HepG2 (cell line): ENCODE measurements around the gene ZNF514. TPM values are rescaled to one million over a fixed set of nuclear protein-coding genes. Genes with fewer than 3 reads are reported as not detected.

Experiments used
- ATM ChIP-seq: fragments of 450-650 bp; IDR thresholded peaks from 2 replicates; pipeline ENCODE4 v1.7.1; 2017; ENCODE audit warnings: mild to moderate bottlenecking, borderline replicate concordance
- EHMT2 ChIP-seq: fragments of 200-600 bp; sonication (generic); IDR thresholded peaks from 2 replicates; pipeline ENCODE4 v1.7.0; 2017; ENCODE audit warnings: antibody characterized with exemption, low read depth, low read length, borderline replicate concordance
- ETV5 ChIP-seq: IDR thresholded peaks from 2 replicates; pipeline ENCODE4 v1.6.1; 2018; ENCODE audit warnings: missing biosample characterization, missing genetic modification reagents, inconsistent platforms, borderline replicate concordance
- GATAD1 ChIP-seq: IDR thresholded peaks from 2 replicates; pipeline ENCODE4 v1.6.1; 2016; ENCODE audit warnings: missing genetic modification reagents, missing compliant biosample characterization
- GFI1 ChIP-seq: sonication (generic); formaldehyde crosslinking; IDR thresholded peaks from 2 replicates; pipeline ENCODE4 v1.5.0; 2020; ENCODE audit warnings: missing genetic modification reagents, mild to moderate bottlenecking, borderline replicate concordance
- GZF1 ChIP-seq: sonication (generic); formaldehyde crosslinking; IDR thresholded peaks from 2 replicates; pipeline ENCODE4 v1.5.1; 2020; ENCODE audit warnings: mild to moderate bottlenecking, missing genetic modification reagents
- MXD1 ChIP-seq: sonication (generic); formaldehyde crosslinking; IDR thresholded peaks from 2 replicates; pipeline ENCODE4 v1.4.0; 2020; ENCODE audit warnings: mild to moderate bottlenecking, missing genetic modification reagents
- PHB2 ChIP-seq: fragments of 450-650 bp; IDR thresholded peaks from 2 replicates; pipeline ENCODE4 v1.6.1; 2018; ENCODE audit not compliant: partially characterized antibody
- RERE ChIP-seq: IDR thresholded peaks from 2 replicates; pipeline ENCODE4 v1.6.1; 2016; ENCODE audit warnings: low read depth, missing genetic modification reagents, missing compliant biosample characterization
- ZNF335 ChIP-seq: sonication (generic); formaldehyde crosslinking; IDR thresholded peaks from 2 replicates; pipeline ENCODE4 v1.4.0; 2020; ENCODE audit warnings: missing genetic modification reagents
- ZNF629 ChIP-seq: sonication (generic); formaldehyde crosslinking; conservative IDR thresholded peaks from 2 replicates; pipeline ENCODE4 v1.5.0; 2020; ENCODE audit warnings: missing genetic modification reagents
- ZNF660 ChIP-seq: sonication (generic); formaldehyde crosslinking; IDR thresholded peaks from 2 replicates; pipeline ENCODE4 v1.5.1; 2020; ENCODE audit warnings: mild to moderate bottlenecking, low read depth, missing genetic modification reagents, borderline replicate concordance
- ZNF761 ChIP-seq: sonication (generic); formaldehyde crosslinking; conservative IDR thresholded peaks from 2 replicates; pipeline ENCODE4 v1.4.0; 2020; ENCODE audit warnings: mild to moderate bottlenecking, missing genetic modification reagents
- ZSCAN9 ChIP-seq: IDR thresholded peaks from 2 replicates; pipeline ENCODE4 v1.6.1; 2016; ENCODE audit warnings: borderline replicate concordance
- polyA plus RNA-seq, 8 experiments: library from polyadenylated mRNA; depleted of rRNA in 3 of 8; stranded (reverse) in 7 of 8; unstranded in 1 of 8; fragments of >200 nt; fragmentation: Illumina TruSeq in 4 of 8; extraction: Trizol in 4 of 8; gene quantifications; 2 replicates each; pipeline versions ENCODE4 v1.2.1 to v1.2.3, GENCODE V29; 2011 to 2016; ENCODE audit warnings: low read depth in 4 of 8, missing spikeins in 1 of 8, mixed read lengths in 1 of 8; ENCODE audit not compliant: insufficient read depth in 1 of 8
- total RNA-seq, 5 experiments: library from RNA; depleted of rRNA; stranded (reverse); fragments of >200 nt; fragmentation: Illumina TruSeq; extraction: Trizol; gene quantifications; 2 replicates each; pipeline ENCODE4 v1.2.3, GENCODE V29; 2016; ENCODE audit warnings: low read depth in 1 of 5
- TF ChIP-seq, protein P1 (sequence below): sonication (generic); formaldehyde crosslinking; IDR thresholded peaks from 2 replicates; pipeline ENCODE4 v1.4.0; 2020; ENCODE audit warnings: mild to moderate bottlenecking, missing genetic modification reagents

The ZNF514 gene
- total and polyA plus RNA-seq, 2 of the 13 experiments (the other 11 are each of a cell fraction or from before 2014, with no cell fraction given) = 15.2 to 18.7 TPM

- TF ChIP-seq RERE (CRISPR knock-in tag) (no peak), ETV5 (CRISPR knock-in tag) (no peak), PHB2 (no peak), MXD1 (CRISPR knock-in tag) (peak; percentile 64), GFI1 (CRISPR knock-in tag) (no peak; the same call in 1 of the 2 replicates), ZNF335 (no peak), ZSCAN9 (no peak), ZNF660 (CRISPR knock-in tag) (no peak), EHMT2 (no peak), ZNF761 (CRISPR knock-in tag) (peak; percentile 27; the same call in 1 of the 2 replicates), ZNF629 (CRISPR knock-in tag) (no peak), GATAD1 (CRISPR knock-in tag) (no peak), ATM (no peak), GZF1 (no peak)
- TF ChIP-seq, protein P1, sequence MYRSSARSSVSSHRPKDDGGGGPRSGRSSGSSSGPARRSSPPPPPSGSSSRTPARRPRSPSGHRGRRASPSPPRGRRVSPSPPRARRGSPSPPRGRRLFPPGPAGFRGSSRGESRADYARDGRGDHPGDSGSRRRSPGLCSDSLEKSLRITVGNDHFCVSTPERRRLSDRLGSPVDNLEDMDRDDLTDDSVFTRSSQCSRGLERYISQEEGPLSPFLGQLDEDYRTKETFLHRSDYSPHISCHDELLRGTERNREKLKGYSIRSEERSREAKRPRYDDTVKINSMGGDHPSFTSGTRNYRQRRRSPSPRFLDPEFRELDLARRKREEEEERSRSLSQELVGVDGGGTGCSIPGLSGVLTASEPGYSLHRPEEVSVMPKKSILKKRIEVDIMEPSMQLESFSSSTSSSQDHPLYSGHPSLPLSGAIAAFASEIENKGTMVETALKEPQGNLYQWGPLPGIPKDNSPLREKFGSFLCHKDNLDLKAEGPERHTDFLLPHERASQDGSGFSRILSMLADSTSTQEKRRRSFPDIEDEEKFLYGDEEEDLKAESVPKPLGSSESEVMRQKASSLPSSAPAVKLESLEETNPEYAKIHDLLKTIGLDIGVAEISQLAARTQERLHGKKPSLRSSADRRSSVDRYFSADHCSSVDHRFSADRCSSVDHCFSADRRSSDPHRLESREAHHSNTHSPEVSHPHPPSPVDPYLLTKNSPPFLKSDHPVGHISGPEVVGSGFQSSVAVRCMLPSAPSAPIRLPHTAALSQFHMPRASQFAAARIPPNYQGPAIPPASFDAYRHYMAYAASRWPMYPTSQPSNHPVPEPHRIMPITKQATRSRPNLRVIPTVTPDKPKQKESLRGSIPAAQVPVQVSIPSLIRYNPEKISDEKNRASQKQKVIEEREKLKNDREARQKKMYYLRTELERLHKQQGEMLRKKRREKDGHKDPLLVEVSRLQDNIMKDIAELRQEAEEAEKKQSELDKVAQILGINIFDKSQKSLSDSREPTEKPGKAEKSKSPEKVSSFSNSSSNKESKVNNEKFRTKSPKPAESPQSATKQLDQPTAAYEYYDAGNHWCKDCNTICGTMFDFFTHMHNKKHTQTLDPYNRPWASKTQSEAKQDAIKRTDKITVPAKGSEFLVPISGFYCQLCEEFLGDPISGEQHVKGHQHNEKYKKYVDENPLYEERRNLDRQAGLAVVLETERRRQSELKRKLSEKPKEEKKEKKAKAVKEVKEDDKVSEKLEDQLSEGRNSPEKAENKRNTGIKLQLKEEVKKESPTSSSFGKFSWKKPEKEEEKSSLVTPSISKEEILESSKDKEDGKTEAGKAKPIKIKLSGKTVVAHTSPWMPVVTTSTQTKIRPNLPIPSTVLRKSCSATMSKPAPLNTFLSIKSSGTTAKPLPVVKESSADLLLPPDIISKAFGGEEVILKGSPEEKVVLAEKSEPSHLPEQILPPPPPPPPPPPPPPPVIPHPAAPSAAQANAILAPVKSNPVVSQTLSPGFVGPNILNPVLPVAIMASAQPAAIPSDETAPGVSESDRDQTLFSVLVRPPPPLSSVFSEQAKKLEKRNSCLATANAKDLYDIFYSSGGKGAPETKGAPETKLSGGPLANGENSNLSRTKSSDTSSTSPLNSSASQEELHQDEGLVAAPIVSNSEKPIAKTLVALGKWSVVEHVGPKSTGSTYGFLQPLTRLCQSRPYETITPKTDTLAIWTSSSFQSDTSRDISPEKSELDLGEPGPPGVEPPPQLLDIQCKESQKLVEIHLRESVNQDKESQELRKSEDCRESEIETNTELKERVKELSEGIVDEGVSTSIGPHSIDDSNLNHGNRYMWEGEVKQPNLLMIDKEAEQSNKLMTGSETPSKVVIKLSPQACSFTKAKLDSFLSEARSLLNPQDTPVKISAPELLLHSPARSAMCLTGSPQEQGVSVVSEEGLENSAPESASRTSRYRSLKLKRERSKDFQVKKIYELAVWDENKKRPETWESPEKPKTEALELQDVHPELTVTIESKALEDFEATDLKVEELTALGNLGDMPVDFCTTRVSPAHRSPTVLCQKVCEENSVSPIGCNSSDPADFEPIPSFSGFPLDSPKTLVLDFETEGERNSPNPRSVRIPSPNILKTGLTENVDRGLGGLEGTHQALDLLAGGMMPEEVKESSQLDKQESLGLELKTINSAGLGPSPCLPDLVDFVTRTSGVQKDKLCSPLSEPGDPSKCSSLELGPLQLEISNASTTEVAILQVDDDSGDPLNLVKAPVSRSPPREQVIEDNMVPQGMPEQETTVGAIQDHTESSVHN = 0 out of 2 replicates have a peak, but pooled peaks have one; percentile 51
These were observed 593 bp downstream of the ZNF514 start (continued) for GRCh38 chr2:95158891-95159619.
